GM18861 (cell line): ENCODE results near the gene OR2AJ1.

Experiments used
- ATAC-seq: cut with Tn5 transposase; IDR thresholded peaks from one replicate; pipeline ENCODE4 v1.9.1; 2021; ENCODE audit not compliant: unreplicated experiment

OR2AJ1 gene

GRCh38 chr1:247924868-247925267 lies at the start of gene OR2AJ1:
TSS of gene OR2AJ1 (plus strand) at chr1:247924889. CDS start at chr1:247933769, 8,880 bp downstream.
- no peak for ATAC-seq

- no peak for ATAC-seq
Measured at GRCh38 chr1:247883346-247883745, 41.3 kb upstream of the OR2AJ1 start.

- no peak for ATAC-seq
Measured at GRCh38 chr1:247884797-247885413, 39.8 kb upstream of the OR2AJ1 start.

GRCh38 chr1:247895163-247895637 lies 29.5 kb upstream of the OR2AJ1 start, which contains the start of gene OR2W3:
TSS of gene OR2W3 (plus strand) at chr1:247895587. CDS start at chr1:247895587, 0 bp downstream.
- ATAC-seq = no peak

GRCh38 chr1:247895976-247896375 lies 28.7 kb upstream of the OR2AJ1 start:
- no peak for ATAC-seq

GRCh38 chr1:247904122-247904521 lies 20.6 kb upstream of the OR2AJ1 start:
- no peak for ATAC-seq

- ATAC-seq = no peak
Measured at GRCh38 chr1:247905181-247905580, 19.5 kb upstream of the OR2AJ1 start.

- no peak for ATAC-seq
Measured at GRCh38 chr1:247905910-247906503, 18.7 kb upstream of the OR2AJ1 start.

GRCh38 chr1:247906504-247907047 lies 18.1 kb upstream of the OR2AJ1 start:
- ATAC-seq = no peak

GRCh38 chr1:247908766-247909165 lies 15.9 kb upstream of the OR2AJ1 start:
- ATAC-seq = no peak

- ATAC-seq = no peak
Measured at GRCh38 chr1:247913786-247914185, 10.9 kb upstream of the OR2AJ1 start.

- no peak for ATAC-seq
Measured at GRCh38 chr1:247914941-247915662, 9.6 kb upstream of the OR2AJ1 start.

GRCh38 chr1:247919952-247920351 lies 4.7 kb upstream of the OR2AJ1 start, which contains the start of gene OR2T8:
TSS of gene OR2T8 (plus strand) at chr1:247920252. CDS start at chr1:247921018, 766 bp downstream.
- no peak for ATAC-seq

- no peak for ATAC-seq
Measured at GRCh38 chr1:247923941-247924340, 748 bp upstream of the OR2AJ1 start.

- no peak for ATAC-seq
Measured at GRCh38 chr1:247933989-247934388, 9.3 kb downstream of the OR2AJ1 start.

- ATAC-seq = no peak
Measured at GRCh38 chr1:247935781-247936180, 11.1 kb downstream of the OR2AJ1 start.

GRCh38 chr1:247936415-247936814 lies 11.7 kb downstream of the OR2AJ1 start:
- ATAC-seq = no peak

- ATAC-seq = peak; percentile 99
Measured at GRCh38 chr1:247936965-247937734, 12.5 kb downstream of the OR2AJ1 start.

- ATAC-seq = no peak
Measured at GRCh38 chr1:247942624-247943023, 17.9 kb downstream of the OR2AJ1 start.

GRCh38 chr1:247948558-247948957 lies 23.9 kb downstream of the OR2AJ1 start, which contains the start of gene OR2L8:
TSS of gene OR2L8 (plus strand) at chr1:247948858. CDS start at chr1:247948858, 0 bp downstream.
- no peak for ATAC-seq

- no peak for ATAC-seq
Measured at GRCh38 chr1:247953408-247953807, 28.7 kb downstream of the OR2AJ1 start.
